ENCODE measurements around the gene PCARE.

PCARE gene

DNA sequence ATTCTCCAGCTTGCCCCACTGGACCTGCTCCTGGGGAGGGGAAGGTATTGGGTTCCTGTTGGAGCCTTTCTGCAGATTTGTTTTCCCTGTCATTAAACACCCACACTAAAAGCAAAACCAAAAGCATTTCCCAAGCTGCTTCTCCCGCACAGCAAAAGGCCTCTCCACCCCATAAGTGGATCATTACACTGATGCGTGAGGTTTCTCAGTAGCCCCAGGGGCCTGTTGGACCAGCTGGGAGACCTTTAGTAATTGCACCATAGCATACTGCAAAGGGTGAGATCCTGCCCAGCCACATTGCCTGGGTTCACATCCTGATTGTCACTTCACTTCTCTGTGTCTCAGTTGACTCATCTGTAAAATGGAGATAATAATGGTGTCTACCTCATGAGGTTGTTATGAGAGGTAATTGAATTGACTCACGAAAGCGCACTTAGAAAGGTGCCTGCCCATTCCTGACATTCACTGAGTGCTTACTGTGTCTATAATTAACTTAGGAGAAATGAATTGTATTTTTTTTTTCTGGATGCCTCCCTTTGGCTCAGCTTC, 49.4 kb downstream of the PCARE start:
- no peak for TF ChIP-seq POLR2A (IDR thresholded peaks at IDR 0.05; ENCODE audit: low read length)
- no peak for TF ChIP-seq GATA1 (IDR thresholded peaks at IDR 0.05; ENCODE audit: low read depth, low read length)
- DNase-seq, result no peak

DNA sequence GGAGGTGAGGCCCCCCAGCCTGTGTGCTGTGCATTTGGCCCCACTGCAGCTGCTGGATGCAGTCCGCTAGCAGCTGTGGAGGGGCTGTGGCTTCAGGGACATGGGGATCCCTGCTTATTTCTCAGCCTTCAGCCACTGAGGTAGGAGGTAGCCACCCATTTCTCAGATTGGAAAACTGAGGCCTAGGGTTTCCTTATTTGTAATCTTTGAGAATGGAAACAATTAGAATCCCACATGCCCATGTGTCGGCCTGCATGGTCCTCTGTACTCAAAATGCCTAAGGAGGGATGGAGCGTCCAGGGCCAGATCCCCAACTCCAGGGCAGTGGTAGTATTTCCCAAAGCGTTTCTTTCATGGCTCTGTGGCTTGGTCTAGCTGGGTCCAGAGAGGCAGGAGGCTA, 51.1 kb downstream of the PCARE start:
- no peak for TF ChIP-seq POLR2A (IDR thresholded peaks at IDR 0.05; ENCODE audit: low read length)
- DNase-seq, result no peak

DNA sequence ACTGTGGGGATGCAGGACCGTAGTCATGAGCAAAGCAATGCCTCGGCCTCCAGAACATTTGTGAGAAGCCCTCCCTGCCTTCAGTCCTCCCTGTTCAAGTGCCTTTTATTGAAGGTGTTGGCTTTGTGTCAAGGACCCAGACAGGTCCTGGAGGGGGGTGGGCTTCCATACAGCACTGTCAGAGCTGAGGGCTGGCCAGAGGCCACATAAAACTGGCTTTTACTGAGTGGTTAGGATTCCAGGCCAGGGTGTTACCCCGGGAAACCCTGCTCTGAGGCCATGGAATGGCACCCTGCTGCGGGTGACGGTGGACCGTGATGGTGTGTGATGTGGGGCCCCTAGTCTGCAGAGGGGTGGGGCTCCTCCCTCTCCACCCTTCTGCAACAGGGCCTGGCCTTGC, 51.6 kb downstream of the PCARE start:
- TF ChIP-seq POLR2A (IDR thresholded peaks at IDR 0.05; ENCODE audit: low read length), result no peak
- TF ChIP-seq GATA1 (IDR thresholded peaks at IDR 0.05; ENCODE audit: low read depth, low read length), result no peak
- no peak for DNase-seq

DNA sequence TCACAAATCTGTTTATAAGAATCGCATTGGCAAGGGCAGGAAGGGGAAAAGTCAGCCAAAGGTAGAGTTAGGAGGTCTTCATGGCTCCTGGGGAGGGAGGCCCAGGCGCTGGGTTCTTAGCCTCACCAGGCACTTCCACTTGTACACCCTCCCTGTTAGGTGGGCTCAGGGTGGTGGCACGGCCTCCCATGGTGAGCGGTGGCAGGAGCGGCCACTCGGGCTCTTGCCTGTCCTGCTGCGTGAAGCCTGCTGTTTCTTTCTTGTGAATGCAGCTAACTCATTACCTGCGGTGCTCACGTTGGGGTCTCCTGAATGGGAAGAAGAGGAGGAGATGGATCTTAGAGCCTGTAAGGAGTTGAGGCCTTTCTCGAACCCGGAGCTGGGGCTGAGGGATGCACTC, 52.4 kb downstream of the PCARE start:
- no peak for TF ChIP-seq POLR2A (IDR thresholded peaks at IDR 0.05; ENCODE audit: low read length)
- TF ChIP-seq GATA1 (IDR thresholded peaks at IDR 0.05; ENCODE audit: low read depth, low read length), result no peak
- DNase-seq, result no peak

GRCh38 chr2:29017716-29018435, 56.4 kb downstream of the PCARE start:
- TF ChIP-seq POLR2A (IDR thresholded peaks at IDR 0.05; ENCODE audit: low read length) (no peak), GATA1 (IDR thresholded peaks at IDR 0.05; ENCODE audit: low read depth, low read length) (no peak)

DNA sequence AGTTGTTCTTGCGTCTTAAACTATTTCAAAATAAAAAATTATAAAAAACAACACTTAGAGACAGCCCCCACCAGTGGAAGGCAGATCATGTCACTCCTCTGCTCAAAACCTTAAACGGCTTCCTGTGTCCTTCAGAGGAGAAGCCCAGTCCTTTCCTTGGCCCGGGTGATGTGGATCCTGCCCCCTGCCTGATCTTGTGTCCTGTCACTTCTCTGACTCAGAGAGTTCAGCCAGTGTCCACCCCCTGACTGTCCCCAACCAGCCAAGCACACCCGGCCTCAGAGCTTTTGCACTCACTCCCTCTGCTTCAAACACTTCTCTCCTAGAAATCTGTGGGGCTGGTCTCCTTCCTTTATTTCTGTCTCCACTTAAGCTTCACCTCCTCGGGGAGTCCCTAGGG, 57.8 kb downstream of the PCARE start:
- no peak for DNase-seq
- TF ChIP-seq GATA1 (IDR thresholded peaks at IDR 0.05; ENCODE audit: low read depth, low read length) (no peak), POLR2A (IDR thresholded peaks at IDR 0.05; ENCODE audit: low read length) (no peak)

More at GRCh38 chr2:29017716-29018435, 56.4 kb downstream of the PCARE start:
- no peak for DNase-seq

GRCh38 chr2:29015701-29016470, 58.4 kb downstream of the PCARE start:
- DNase-seq, result no peak
- no peak for TF ChIP-seq POLR2A (IDR thresholded peaks at IDR 0.05; ENCODE audit: low read length)
- no peak for TF ChIP-seq GATA1 (IDR thresholded peaks at IDR 0.05; ENCODE audit: low read depth, low read length)

GRCh38 chr2:29014811-29015421, 59.4 kb downstream of the PCARE start:
- TF ChIP-seq POLR2A (IDR thresholded peaks at IDR 0.05; ENCODE audit: low read length), result no peak
- no peak for TF ChIP-seq GATA1 (IDR thresholded peaks at IDR 0.05; ENCODE audit: low read depth, low read length)
- DNase-seq, result no peak

GRCh38 chr2:29014331-29014730, 60.0 kb downstream of the PCARE start:
- DNase-seq, result no peak
- TF ChIP-seq GATA1 (IDR thresholded peaks at IDR 0.05; ENCODE audit: low read depth, low read length) (no peak), POLR2A (IDR thresholded peaks at IDR 0.05; ENCODE audit: low read length) (no peak)

- DNase-seq, result no peak
- TF ChIP-seq GATA1 (IDR thresholded peaks at IDR 0.05; ENCODE audit: low read depth, low read length), result no peak
- TF ChIP-seq POLR2A (IDR thresholded peaks at IDR 0.05; ENCODE audit: low read length), result no peak
These were observed 61.1 kb downstream of the PCARE start for GRCh38 chr2:29013057-29013780.

DNA sequence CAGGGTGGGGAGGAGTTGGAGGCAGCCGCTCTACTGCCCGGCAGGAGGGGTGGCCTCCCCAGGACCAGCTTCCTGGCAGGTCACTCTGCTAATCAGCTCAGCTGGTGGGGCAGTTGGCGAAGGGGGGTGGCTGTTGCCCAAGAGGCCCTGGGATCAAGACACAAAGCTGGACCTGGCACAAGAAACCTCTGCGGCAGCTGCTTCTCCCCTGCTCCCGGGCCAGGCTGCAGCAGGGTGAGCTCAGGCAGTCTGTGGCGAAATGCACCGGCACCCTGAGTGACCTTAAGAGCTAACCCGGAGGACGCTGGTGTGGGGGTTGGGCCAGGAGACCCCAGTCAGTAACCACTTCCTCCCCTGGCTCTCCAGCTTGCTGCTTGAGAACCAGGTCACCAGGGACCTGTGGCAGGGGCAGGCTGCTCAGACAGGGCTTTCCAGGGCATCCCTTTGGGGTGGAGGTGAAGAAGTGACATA, 62.1 kb downstream of the PCARE start:
- TF ChIP-seq POLR2A (IDR thresholded peaks at IDR 0.05; ENCODE audit: low read length), result no peak
- TF ChIP-seq GATA1 (IDR thresholded peaks at IDR 0.05; ENCODE audit: low read depth, low read length), result no peak
- DNase-seq, result no peak

All from erythroblast (primary cell).